ENCODE results near the gene RAPGEF1.

DNA sequence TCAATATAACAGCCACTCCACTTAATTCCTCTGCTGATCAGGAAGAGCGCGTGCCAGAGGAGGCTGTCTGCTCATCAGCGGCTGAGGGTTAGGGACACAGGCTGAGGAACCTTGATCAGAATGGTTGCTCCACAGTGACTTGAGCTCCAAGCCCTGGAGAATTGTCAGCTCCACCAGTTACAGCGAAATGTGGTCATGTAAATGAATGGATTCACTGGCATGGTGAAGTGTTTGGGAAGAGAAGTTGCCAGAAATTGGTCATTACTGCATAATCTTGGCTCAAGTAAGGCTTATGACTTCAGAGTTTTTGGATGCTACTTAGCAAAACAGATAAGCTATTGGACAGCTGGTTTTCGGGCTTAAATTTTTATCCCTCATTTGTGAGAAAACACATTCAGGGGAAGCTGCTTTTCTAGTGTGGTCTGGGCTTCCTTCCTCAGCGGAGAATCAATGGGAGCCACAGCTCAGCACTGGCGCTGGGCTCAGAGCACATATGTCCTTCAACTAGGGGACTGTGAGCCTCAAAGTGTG, 129.6 kb downstream of the RAPGEF1 start:
- TF ChIP-seq, protein P1, sequence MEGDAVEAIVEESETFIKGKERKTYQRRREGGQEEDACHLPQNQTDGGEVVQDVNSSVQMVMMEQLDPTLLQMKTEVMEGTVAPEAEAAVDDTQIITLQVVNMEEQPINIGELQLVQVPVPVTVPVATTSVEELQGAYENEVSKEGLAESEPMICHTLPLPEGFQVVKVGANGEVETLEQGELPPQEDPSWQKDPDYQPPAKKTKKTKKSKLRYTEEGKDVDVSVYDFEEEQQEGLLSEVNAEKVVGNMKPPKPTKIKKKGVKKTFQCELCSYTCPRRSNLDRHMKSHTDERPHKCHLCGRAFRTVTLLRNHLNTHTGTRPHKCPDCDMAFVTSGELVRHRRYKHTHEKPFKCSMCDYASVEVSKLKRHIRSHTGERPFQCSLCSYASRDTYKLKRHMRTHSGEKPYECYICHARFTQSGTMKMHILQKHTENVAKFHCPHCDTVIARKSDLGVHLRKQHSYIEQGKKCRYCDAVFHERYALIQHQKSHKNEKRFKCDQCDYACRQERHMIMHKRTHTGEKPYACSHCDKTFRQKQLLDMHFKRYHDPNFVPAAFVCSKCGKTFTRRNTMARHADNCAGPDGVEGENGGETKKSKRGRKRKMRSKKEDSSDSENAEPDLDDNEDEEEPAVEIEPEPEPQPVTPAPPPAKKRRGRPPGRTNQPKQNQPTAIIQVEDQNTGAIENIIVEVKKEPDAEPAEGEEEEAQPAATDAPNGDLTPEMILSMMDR (IDR thresholded peaks at IDR 0.05 in 8 of 11, conservative IDR thresholded peaks at IDR 0.05 in 3 of 11) = no peak
- TF ChIP-seq POLR2AphosphoS5 (IDR thresholded peaks at IDR 0.05) = no peak
- TF ChIP-seq POLR2A (IDR thresholded peaks at IDR 0.05) = no peak

Measured in spleen (tissue), 7 donors.